Placental epithelial cell (primary cell): Measurements from ENCODE around the gene NEU1. TPM values are rescaled to one million over a fixed set of nuclear protein-coding genes. Genes with fewer than 3 reads are reported as not detected.
A peak's percentile ranks its signal among the peaks of the same experiment; 100 is the strongest.

Experiments
- small RNA-seq: library from RNA; depleted of rRNA; stranded (forward); fragments of <200 nt; gene quantifications from one replicate; pipeline ENCODE3, GENCODE V24; 2012
- total RNA-seq: library from RNA; depleted of rRNA; stranded (reverse); fragments of >200 nt; gene quantifications from 2 replicates; pipeline ENCODE4 v1.2.3, GENCODE V29; 2012

NEU1 gene
- 53.0 and 62.0 TPM in 2 replicates for total RNA-seq

GRCh38 chr6:31862344-31863235, at the start of gene NEU1:
TSS of gene NEU1 (minus strand) at chr6:31862821. CDS start at chr6:31862776, 45 bp downstream.

GRCh38 chr6:31901953-31902643, 39.5 kb upstream of the NEU1 start, which contains the start of gene ZBTB12:
TSS of gene ZBTB12 (minus strand) at chr6:31902086. CDS start at chr6:31901305, 781 bp downstream.

GRCh38 chr6:31897612-31898382, 35.2 kb upstream of the NEU1 start, which contains the start of gene EHMT2:
TSS of gene EHMT2 (minus strand) at chr6:31897698. CDS start at chr6:31897677, 21 bp downstream.

GRCh38 chr6:31878726-31879125, 16.1 kb upstream of the NEU1 start, which contains the start of gene SLC44A4:
TSS of gene SLC44A4 (minus strand) at chr6:31878997. CDS start at chr6:31878980, 17 bp downstream.

GRCh38 chr6:31827286-31828079, 35.1 kb downstream of the NEU1 start, which contains the start of gene HSPA1B:
TSS of gene HSPA1B (plus strand) at chr6:31827738. CDS start at chr6:31827951, 213 bp downstream.

GRCh38 chr6:31815025-31815838, 47.4 kb downstream of the NEU1 start, which contains the start of the genes HSPA1A and HSPA1L:
TSS of gene HSPA1A (plus strand) at chr6:31815543. CDS start at chr6:31815757, 214 bp downstream.
TSS of gene HSPA1L (minus strand) at chr6:31815283. CDS start at chr6:31811972, 3,311 bp downstream.

Small RNA genes lying within 50 kb of the gene (small RNA-seq; reads per million reads assigned to genes)
- gene SNORD48 (39.2 reads per million, percentile 97 among the genes with 10 or more reads in this experiment), gene SNORD52 (not detected)

Other genes with a start within 250 kb of the NEU1 start
- not detected in 2 replicates for gene AIF1, start 247.6 kb downstream of the NEU1 start, total RNA-seq
- gene PRRC2A, start 242.1 kb downstream of the NEU1 start, total RNA-seq = 56.5 and 78.9 TPM in 2 replicates
- 161 and 237 TPM in 2 replicates for gene BAG6, start 210.2 kb downstream of the NEU1 start, total RNA-seq
- gene APOM, start 206.9 kb downstream of the NEU1 start, total RNA-seq = 0.79 and 0.98 TPM in 2 replicates
- gene C6orf47, start 202.0 kb downstream of the NEU1 start, total RNA-seq = 25.3 and 25.9 TPM in 2 replicates
- 18.0 and 27.1 TPM in 2 replicates for gene GPANK1, start 197.8 kb downstream of the NEU1 start, total RNA-seq
- gene CSNK2B, start 196.7 kb downstream of the NEU1 start, total RNA-seq = 185 and 211 TPM in 2 replicates
- gene LY6G5B, start 192.8 kb downstream of the NEU1 start, total RNA-seq = 4.9 and 5.9 TPM in 2 replicates
- not detected in 2 replicates for gene LY6G5C, start 181.8 kb downstream of the NEU1 start, total RNA-seq
- 42.8 and 64.6 TPM in 2 replicates for gene ABHD16A, start 159.5 kb downstream of the NEU1 start, total RNA-seq
- gene LY6G6F, start 156.0 kb downstream of the NEU1 start, total RNA-seq = not detected in 2 replicates
- gene LY6G6D, start 147.5 kb downstream of the NEU1 start, total RNA-seq = not detected in 2 replicates
- 0.39 and 3.5 TPM in 2 replicates for gene LY6G6C, start 141.1 kb downstream of the NEU1 start, total RNA-seq
- gene MPIG6B, start 139.4 kb downstream of the NEU1 start, total RNA-seq = 0.39 and 0.54 TPM in 2 replicates
- 120 and 147 TPM in 2 replicates for gene DDAH2, start 133.5 kb downstream of the NEU1 start, total RNA-seq
- 568 and 799 TPM in 2 replicates for gene CLIC1, start 126.3 kb downstream of the NEU1 start, total RNA-seq
- gene MSH5, start 122.8 kb downstream of the NEU1 start, total RNA-seq = 7.9 and 8.6 TPM in 2 replicates
- gene SAPCD1, start 100.2 kb downstream of the NEU1 start, total RNA-seq = 0.79 TPM in 1 of 2 replicates, not detected in the other
- gene VWA7, start 85.5 kb downstream of the NEU1 start, total RNA-seq = 3.8 and 4.7 TPM in 2 replicates
- 30.2 and 90.0 TPM in 2 replicates for gene VARS1, start 67.1 kb downstream of the NEU1 start, total RNA-seq
- gene LSM2, start 55.9 kb downstream of the NEU1 start, total RNA-seq = 20.4 and 36.8 TPM in 2 replicates
- 0.11 and 1.6 TPM in 2 replicates for gene HSPA1L, start 47.5 kb downstream of the NEU1 start, total RNA-seq
- gene HSPA1A, start 47.3 kb downstream of the NEU1 start, total RNA-seq = 65.7 and 80.9 TPM in 2 replicates
- gene HSPA1B, start 35.1 kb downstream of the NEU1 start, total RNA-seq = 46.0 and 136 TPM in 2 replicates
- 0.11 TPM in 1 of 2 replicates, not detected in the other for gene SLC44A4, start 16.2 kb upstream of the NEU1 start, total RNA-seq
- 47.1 and 61.5 TPM in 2 replicates for gene EHMT2, start 34.9 kb upstream of the NEU1 start, total RNA-seq
- gene ZBTB12, start 39.3 kb upstream of the NEU1 start, total RNA-seq = 2.9 and 4.7 TPM in 2 replicates
- gene C2, start 64.9 kb upstream of the NEU1 start, total RNA-seq = 0.22 and 1.6 TPM in 2 replicates
- 0.39 TPM in 1 of 2 replicates, not detected in the other for gene CFB, start 83.3 kb upstream of the NEU1 start, total RNA-seq
- 82.8 and 105 TPM in 2 replicates for gene NELFE, start 96.2 kb upstream of the NEU1 start, total RNA-seq
- 63.2 and 74.0 TPM in 2 replicates for gene SKIC2, start 96.4 kb upstream of the NEU1 start, total RNA-seq
- 23.9 and 28.6 TPM in 2 replicates for gene DXO, start 109.3 kb upstream of the NEU1 start, total RNA-seq
- 2.2 and 6.3 TPM in 2 replicates for gene C4A, start 119.2 kb upstream of the NEU1 start, total RNA-seq
- 4.2 and 6.3 TPM in 2 replicates for gene C4B, start 152.0 kb upstream of the NEU1 start, total RNA-seq
- 0.22 TPM in 1 of 2 replicates, not detected in the other for gene CYP21A2, start 175.6 kb upstream of the NEU1 start, total RNA-seq
- gene TNXB, start 246.5 kb upstream of the NEU1 start, total RNA-seq = 168 and 255 TPM in 2 replicates